Measurements from ENCODE around the gene CWC27.

Gene CWC27

DNA sequence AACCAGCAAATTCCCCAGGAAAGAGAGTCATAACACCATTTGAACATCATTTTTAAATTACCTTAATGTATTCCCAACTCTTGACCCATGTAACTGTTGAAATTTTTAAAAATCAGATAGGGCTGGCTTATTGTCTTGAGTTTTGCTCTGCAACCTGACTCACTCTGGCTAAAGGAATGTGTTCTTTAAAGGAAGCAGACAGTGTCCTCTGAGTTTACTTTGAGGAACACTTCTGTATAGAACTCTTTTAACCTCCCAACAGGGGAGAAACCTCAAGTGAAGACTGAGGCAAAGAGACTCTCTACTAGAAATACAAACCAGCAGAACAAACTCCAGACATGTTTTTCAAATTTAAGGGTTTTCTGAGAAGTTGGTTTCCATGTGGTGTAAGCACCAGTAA, 248.9 kb downstream of the CWC27 start:
- no peak overlapping the region for H3K4me3 ChIP-seq (ENCODE audit: low read depth, low read length)
- no peaks in the 10 kb centered on the region for H3K4me1 ChIP-seq (ENCODE audit: control insufficient read depth, insufficient read depth, low read length)
- POLR2A ChIA-PET: no interaction called here
- TF ChIP-seq, protein P1, sequence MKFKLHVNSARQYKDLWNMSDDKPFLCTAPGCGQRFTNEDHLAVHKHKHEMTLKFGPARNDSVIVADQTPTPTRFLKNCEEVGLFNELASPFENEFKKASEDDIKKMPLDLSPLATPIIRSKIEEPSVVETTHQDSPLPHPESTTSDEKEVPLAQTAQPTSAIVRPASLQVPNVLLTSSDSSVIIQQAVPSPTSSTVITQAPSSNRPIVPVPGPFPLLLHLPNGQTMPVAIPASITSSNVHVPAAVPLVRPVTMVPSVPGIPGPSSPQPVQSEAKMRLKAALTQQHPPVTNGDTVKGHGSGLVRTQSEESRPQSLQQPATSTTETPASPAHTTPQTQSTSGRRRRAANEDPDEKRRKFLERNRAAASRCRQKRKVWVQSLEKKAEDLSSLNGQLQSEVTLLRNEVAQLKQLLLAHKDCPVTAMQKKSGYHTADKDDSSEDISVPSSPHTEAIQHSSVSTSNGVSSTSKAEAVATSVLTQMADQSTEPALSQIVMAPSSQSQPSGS (tag by site-specific recombination; IDR thresholded peaks at IDR 0.05; ENCODE audit: low read depth): no peak
- no peak for TF ChIP-seq ZNF423 (tag by site-specific recombination; IDR thresholded peaks at IDR 0.05)
- TF ChIP-seq, protein P2, sequence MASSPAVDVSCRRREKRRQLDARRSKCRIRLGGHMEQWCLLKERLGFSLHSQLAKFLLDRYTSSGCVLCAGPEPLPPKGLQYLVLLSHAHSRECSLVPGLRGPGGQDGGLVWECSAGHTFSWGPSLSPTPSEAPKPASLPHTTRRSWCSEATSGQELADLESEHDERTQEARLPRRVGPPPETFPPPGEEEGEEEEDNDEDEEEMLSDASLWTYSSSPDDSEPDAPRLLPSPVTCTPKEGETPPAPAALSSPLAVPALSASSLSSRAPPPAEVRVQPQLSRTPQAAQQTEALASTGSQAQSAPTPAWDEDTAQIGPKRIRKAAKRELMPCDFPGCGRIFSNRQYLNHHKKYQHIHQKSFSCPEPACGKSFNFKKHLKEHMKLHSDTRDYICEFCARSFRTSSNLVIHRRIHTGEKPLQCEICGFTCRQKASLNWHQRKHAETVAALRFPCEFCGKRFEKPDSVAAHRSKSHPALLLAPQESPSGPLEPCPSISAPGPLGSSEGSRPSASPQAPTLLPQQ (tag by site-specific recombination; IDR thresholded peaks at IDR 0.05): no peak
- TF ChIP-seq ZFP3 (tag by site-specific recombination; IDR thresholded peaks at IDR 0.05; ENCODE audit: low read depth): no peak
- CTCF ChIA-PET: no interaction called here
- H3K27ac ChIP-seq (ENCODE audit: extremely low read depth, low read depth, low read length): no peak overlapping the region
- H3K36me3 ChIP-seq (ENCODE audit: control insufficient read depth in 2 of 2, insufficient read depth in 1 of 2, low read length in 2 of 2): no peaks in the 10 kb centered on the region
- H3K9me3 ChIP-seq (ENCODE audit: control insufficient read depth, insufficient read depth, low read depth, low read length): no peaks in the 10 kb centered on the region

DNA sequence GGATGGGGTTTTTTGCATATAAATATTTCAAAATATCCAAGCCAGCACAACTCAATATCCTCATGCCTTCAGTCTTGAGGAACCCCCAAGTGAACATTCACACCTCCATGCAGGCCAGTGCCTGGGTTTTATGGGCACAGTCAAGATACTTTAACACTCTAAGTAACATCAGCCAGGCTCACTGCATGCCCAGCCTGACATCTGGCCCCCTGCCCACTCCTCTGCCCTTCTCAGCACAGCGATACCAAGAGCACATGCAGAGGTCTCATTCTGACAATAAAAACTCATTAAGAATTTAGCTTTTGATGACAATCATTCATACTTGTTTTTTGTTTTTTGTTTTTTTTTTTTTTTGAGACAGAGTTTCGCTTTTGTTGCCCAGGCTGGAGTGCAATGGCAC, 250.0 kb downstream of the CWC27 start:
- POLR2A ChIA-PET: no interaction called here
- TF ChIP-seq KLF8 (tag by site-specific recombination; IDR thresholded peaks at IDR 0.05): no peak
- TF ChIP-seq SP7 (tag by site-specific recombination; IDR thresholded peaks at IDR 0.05): no peak
- no peak for TF ChIP-seq HOXA7 (CRISPR knock-in tag; IDR thresholded peaks at IDR 0.05; ENCODE audit: borderline replicate concordance)
- no peak for TF ChIP-seq SCRT1 (tag by site-specific recombination; IDR thresholded peaks at IDR 0.05; ENCODE audit: borderline replicate concordance)
- no peak for TF ChIP-seq ZNF175 (tag by site-specific recombination; IDR thresholded peaks at IDR 0.05)
- TF ChIP-seq, protein P3, sequence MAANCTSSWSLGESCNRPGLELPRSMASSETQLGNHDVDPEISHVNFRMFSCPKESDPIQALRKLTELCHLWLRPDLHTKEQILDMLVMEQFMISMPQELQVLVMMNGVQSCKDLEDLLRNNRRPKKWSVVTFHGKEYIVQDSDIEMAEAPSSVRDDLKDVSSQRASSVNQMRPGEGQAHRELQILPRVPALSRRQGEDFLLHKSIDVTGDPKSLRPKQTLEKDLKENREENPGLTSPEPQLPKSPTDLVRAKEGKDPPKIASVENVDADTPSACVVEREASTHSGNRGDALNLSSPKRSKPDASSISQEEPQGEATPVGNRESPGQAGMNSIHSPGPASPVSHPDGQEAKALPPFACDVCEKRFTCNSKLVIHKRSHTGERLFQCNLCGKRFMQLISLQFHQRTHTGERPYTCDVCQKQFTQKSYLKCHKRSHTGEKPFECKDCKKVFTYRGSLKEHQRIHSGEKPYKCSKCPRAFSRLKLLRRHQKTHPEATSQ (tag by site-specific recombination; IDR thresholded peaks at IDR 0.05): no peak
- TF ChIP-seq GLI4 (tag by site-specific recombination; IDR thresholded peaks at IDR 0.05): no peak
- CTCF ChIA-PET: no interaction called here
- H3K4me1 ChIP-seq (ENCODE audit: control insufficient read depth, insufficient read depth, low read length): no peaks in the 10 kb centered on the region
- H3K27ac ChIP-seq (ENCODE audit: extremely low read depth, low read depth, low read length): no peak overlapping the region
- H3K9me3 ChIP-seq (ENCODE audit: control insufficient read depth, insufficient read depth, low read depth, low read length): no peaks in the 10 kb centered on the region
- H3K36me3 ChIP-seq (ENCODE audit: control insufficient read depth in 2 of 2, insufficient read depth in 1 of 2, low read length in 2 of 2): no peaks in the 10 kb centered on the region
- no peak overlapping the region for H3K4me3 ChIP-seq (ENCODE audit: low read depth, low read length)

DNA sequence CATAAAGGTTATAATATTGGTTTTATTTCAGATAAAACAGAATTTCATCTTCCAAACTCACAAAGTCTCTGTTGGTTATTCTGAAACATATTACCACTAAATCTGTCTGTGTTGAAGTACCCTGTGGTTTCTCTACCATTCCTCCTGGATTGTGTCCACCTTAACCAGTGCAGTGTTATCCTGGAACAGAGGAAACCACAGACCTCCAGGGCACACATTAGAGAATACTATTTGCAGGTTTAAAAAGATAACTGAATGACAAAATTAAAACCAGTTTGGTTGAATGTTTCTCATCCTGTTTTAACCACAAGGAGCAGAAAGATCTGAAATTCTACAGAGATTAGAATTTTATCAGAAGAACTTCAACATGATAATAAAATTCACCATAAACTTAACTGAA, 251.8 kb downstream of the CWC27 start:
- Histone ChIP-seq H3K36me3 (ENCODE audit: control insufficient read depth in 2 of 2, insufficient read depth in 1 of 2, low read length in 2 of 2) (no peaks in the 10 kb centered on the region), H3K27ac (ENCODE audit: extremely low read depth, low read depth, low read length) (no peak overlapping the region), H3K9me3 (ENCODE audit: control insufficient read depth, insufficient read depth, low read depth, low read length) (no peaks in the 10 kb centered on the region; the same call in 1 of the 2 replicates), H3K4me3 (ENCODE audit: low read depth, low read length) (no peak overlapping the region), H3K4me1 (ENCODE audit: control insufficient read depth, insufficient read depth, low read length) (no peaks in the 10 kb centered on the region)
- POLR2A ChIA-PET: no interaction called here
- CTCF ChIA-PET: interaction anchor here (0.6 kb wide), 1 partner anchor 593 kb away, joined by 3 read pairs; no protein-coding TSS in a partner anchor
- TF ChIP-seq, protein P4, sequence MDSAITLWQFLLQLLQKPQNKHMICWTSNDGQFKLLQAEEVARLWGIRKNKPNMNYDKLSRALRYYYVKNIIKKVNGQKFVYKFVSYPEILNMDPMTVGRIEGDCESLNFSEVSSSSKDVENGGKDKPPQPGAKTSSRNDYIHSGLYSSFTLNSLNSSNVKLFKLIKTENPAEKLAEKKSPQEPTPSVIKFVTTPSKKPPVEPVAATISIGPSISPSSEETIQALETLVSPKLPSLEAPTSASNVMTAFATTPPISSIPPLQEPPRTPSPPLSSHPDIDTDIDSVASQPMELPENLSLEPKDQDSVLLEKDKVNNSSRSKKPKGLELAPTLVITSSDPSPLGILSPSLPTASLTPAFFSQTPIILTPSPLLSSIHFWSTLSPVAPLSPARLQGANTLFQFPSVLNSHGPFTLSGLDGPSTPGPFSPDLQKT (IDR thresholded peaks at IDR 0.05; ENCODE audit: borderline replicate concordance, low read depth, low read length): no peak
- TF ChIP-seq, protein P5, sequence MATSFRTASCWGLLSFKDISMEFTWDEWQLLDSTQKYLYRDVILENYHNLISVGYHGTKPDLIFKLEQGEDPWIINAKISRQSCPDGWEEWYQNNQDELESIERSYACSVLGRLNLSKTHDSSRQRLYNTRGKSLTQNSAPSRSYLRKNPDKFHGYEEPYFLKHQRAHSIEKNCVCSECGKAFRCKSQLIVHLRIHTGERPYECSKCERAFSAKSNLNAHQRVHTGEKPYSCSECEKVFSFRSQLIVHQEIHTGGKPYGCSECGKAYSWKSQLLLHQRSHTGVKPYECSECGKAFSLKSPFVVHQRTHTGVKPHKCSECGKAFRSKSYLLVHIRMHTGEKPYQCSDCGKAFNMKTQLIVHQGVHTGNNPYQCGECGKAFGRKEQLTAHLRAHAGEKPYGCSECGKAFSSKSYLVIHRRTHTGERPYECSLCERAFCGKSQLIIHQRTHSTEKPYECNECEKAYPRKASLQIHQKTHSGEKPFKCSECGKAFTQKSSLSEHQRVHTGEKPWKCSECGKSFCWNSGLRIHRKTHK (tag by site-specific recombination; IDR thresholded peaks at IDR 0.05): no peak
- TF ChIP-seq, protein P6, sequence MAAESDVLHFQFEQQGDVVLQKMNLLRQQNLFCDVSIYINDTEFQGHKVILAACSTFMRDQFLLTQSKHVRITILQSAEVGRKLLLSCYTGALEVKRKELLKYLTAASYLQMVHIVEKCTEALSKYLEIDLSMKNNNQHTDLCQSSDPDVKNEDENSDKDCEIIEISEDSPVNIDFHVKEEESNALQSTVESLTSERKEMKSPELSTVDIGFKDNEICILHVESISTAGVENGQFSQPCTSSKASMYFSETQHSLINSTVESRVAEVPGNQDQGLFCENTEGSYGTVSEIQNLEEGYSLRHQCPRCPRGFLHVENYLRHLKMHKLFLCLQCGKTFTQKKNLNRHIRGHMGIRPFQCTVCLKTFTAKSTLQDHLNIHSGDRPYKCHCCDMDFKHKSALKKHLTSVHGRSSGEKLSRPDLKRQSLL (tag by site-specific recombination; IDR thresholded peaks at IDR 0.05): no peak
- TF ChIP-seq ZNF266 (tag by site-specific recombination; IDR thresholded peaks at IDR 0.05; ENCODE audit: low read depth): no peak
- TF ChIP-seq ZNF354C (tag by site-specific recombination; IDR thresholded peaks at IDR 0.05; ENCODE audit: borderline replicate concordance, low read depth): no peak
- no peak for TF ChIP-seq ZNF660 (tag by site-specific recombination; IDR thresholded peaks at IDR 0.05)
- no peak for TF ChIP-seq GLI2 (tag by site-specific recombination; IDR thresholded peaks at IDR 0.05; ENCODE audit: borderline replicate concordance, low read depth)
- TF ChIP-seq, protein P7, sequence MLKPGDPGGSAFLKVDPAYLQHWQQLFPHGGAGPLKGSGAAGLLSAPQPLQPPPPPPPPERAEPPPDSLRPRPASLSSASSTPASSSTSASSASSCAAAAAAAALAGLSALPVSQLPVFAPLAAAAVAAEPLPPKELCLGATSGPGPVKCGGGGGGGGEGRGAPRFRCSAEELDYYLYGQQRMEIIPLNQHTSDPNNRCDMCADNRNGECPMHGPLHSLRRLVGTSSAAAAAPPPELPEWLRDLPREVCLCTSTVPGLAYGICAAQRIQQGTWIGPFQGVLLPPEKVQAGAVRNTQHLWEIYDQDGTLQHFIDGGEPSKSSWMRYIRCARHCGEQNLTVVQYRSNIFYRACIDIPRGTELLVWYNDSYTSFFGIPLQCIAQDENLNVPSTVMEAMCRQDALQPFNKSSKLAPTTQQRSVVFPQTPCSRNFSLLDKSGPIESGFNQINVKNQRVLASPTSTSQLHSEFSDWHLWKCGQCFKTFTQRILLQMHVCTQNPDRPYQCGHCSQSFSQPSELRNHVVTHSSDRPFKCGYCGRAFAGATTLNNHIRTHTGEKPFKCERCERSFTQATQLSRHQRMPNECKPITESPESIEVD (tag by site-specific recombination; IDR thresholded peaks at IDR 0.05): no peak
- no peak for TF ChIP-seq ZNF555 (tag by site-specific recombination; conservative IDR thresholded peaks at IDR 0.05)
